SK-N-SH (cell line): Measurements from ENCODE around the gene RDH14. TPM values are rescaled to one million over a fixed set of nuclear protein-coding genes. Genes with fewer than 3 reads are reported as not detected.
A peak's percentile ranks its signal among the peaks of the same experiment; 100 is the strongest.

Source experiments
- CTCF ChIA-PET: fragments of 300-600, 350-600 bp; formaldehyde crosslinking; extraction: SDS; loops from one replicate; lab custom pipeline; 2021; lab: Yijun Ruan, JAX
- POLR2A ChIA-PET: fragments of 350-600 bp; sonication (Branson Sonifier 250); formaldehyde crosslinking; extraction: SDS; loops from one replicate; lab custom pipeline; 2020; ENCODE audit warnings: antibody characterized with exemption, inconsistent platforms; lab: Yijun Ruan, JAX
- DNase-seq: peaks from one replicate; pipeline ENCODE4 v3.0.0; 2012
- H2AFZ ChIP-seq: fragments of 200-600 bp; sonication (generic); 2 replicates; pipeline ENCODE4 v1.8.1; 2016; ENCODE audit warnings: antibody characterized with exemption, mild to moderate bottlenecking, low read depth
- H3F3A ChIP-seq: fragments of 200-600 bp; sonication (generic); replicated peaks from 2 replicates; pipeline ENCODE3; 2016; ENCODE audit warnings: antibody characterized with exemption, mild to moderate bottlenecking; ENCODE audit not compliant: insufficient read depth
- H3K27ac ChIP-seq, 2 experiments: fragments of 200-500 bp in 1 of 2; fragments of 200-600 bp in 1 of 2; sonication (Bioruptor generic) in 1 of 2; sonication (generic), shearing (Covaris generic) in 1 of 2; 2 replicates each; pipeline versions ENCODE4 v1.5.1 to v1.6.1; 2014 to 2016; ENCODE audit warnings: low read depth in 2 of 2, inconsistent platforms in 1 of 2, low read length in 1 of 2, mild to moderate bottlenecking in 1 of 2, mixed read lengths in 1 of 2
- H3K27me3 ChIP-seq: fragments of 200-600 bp; sonication (generic), shearing (Covaris generic); 2 replicates; pipeline ENCODE4 v1.6.1; 2016; ENCODE audit warnings: mixed run types; ENCODE audit not compliant: insufficient read depth
- H3K36me3 ChIP-seq, 2 experiments: fragments of 200-500 bp in 1 of 2; fragments of 200-600 bp in 1 of 2; sonication (Bioruptor generic) in 1 of 2; sonication (generic) in 1 of 2; replicated peaks in 1 of 2; 2 replicates each; pipeline versions ENCODE3 to v1.5.1; 2014 to 2016; ENCODE audit warnings: low read length in 1 of 2, mild to moderate bottlenecking in 1 of 2; ENCODE audit not compliant: insufficient read depth in 2 of 2, control insufficient read depth in 1 of 2
- H3K4me1 ChIP-seq, 2 experiments: fragments of 200-500 bp in 1 of 2; fragments of 200-600 bp in 1 of 2; sonication (Bioruptor generic) in 1 of 2; sonication (generic), shearing (Covaris generic) in 1 of 2; 2 replicates each; pipeline versions ENCODE4 v1.5.1 to v1.6.1; 2014 to 2016; ENCODE audit warnings: low read depth in 1 of 2, low read length in 1 of 2, mixed run types in 1 of 2; ENCODE audit not compliant: insufficient read depth in 2 of 2, control insufficient read depth in 1 of 2
- H3K4me2 ChIP-seq: fragments of 200-600 bp; sonication (generic), shearing (Covaris generic); 2 replicates; pipeline ENCODE4 v1.6.1; 2017; ENCODE audit warnings: mixed run types
- H3K4me3 ChIP-seq, 2 experiments: fragments of 200-500 bp in 1 of 2; fragments of 200-600 bp in 1 of 2; sonication (Bioruptor generic) in 1 of 2; sonication (generic), shearing (Covaris generic) in 1 of 2; 2 replicates each; pipeline versions ENCODE4 v1.5.1 to v1.8.1; 2014 to 2016; ENCODE audit warnings: low read depth in 2 of 2, inconsistent platforms in 1 of 2, low read length in 1 of 2, mild to moderate bottlenecking in 1 of 2, mixed read lengths in 1 of 2, moderate library complexity in 1 of 2
- H3K79me2 ChIP-seq: fragments of 200-600 bp; sonication (generic); 2 replicates; pipeline ENCODE4 v1.8.1; 2017; ENCODE audit warnings: mild to moderate bottlenecking; ENCODE audit not compliant: insufficient read depth
- H3K9ac ChIP-seq: fragments of 200-600 bp; sonication (generic); 2 replicates; pipeline ENCODE4 v1.6.1; 2017; ENCODE audit warnings: mixed run types
- H3K9me2 ChIP-seq: fragments of 200-600 bp; sonication (generic); 2 replicates; pipeline ENCODE4 v1.6.1; 2017; ENCODE audit warnings: mixed run types
- H3K9me3 ChIP-seq: fragments of 200-600 bp; sonication (generic); 2 replicates; pipeline ENCODE4 v1.6.1; 2017; ENCODE audit warnings: mixed run types, mild to moderate bottlenecking, moderate library complexity
- H4K20me1 ChIP-seq: fragments of 200-600 bp; sonication (generic); 2 replicates; pipeline ENCODE4 v1.6.1; 2017; ENCODE audit warnings: mild to moderate bottlenecking, mixed run types; ENCODE audit not compliant: insufficient read depth
- CHD2 ChIP-seq: fragments of 150-350 bp; IDR thresholded peaks from 2 replicates; pipeline ENCODE4 v1.6.1; 2018; ENCODE audit warnings: low read length; ENCODE audit not compliant: partially characterized antibody
- CTCF ChIP-seq: fragments of 200-600 bp; sonication (generic); IDR thresholded peaks from 2 replicates; pipeline ENCODE4 v1.6.1; 2017; ENCODE audit warnings: antibody characterized with exemption, mild to moderate bottlenecking, moderate library complexity
- EP300 ChIP-seq, 2 experiments: IDR thresholded peaks; 2 replicates each; pipeline versions ENCODE4 v1.4.0 to v1.6.1; 2012; ENCODE audit warnings: borderline replicate concordance in 1 of 2, low read depth in 1 of 2, low read length in 1 of 2
- FOSL2 ChIP-seq: IDR thresholded peaks from 2 replicates; pipeline ENCODE4 v1.4.0; 2012; ENCODE audit warnings: low read depth, mild to moderate bottlenecking, moderate library complexity, borderline replicate concordance
- FOXJ3 ChIP-seq: sonication (generic); formaldehyde crosslinking; IDR thresholded peaks from 2 replicates; pipeline ENCODE4 v1.5.1; 2020; ENCODE audit warnings: mild to moderate bottlenecking, missing genetic modification reagents
- GABPA ChIP-seq: IDR thresholded peaks from 2 replicates; pipeline ENCODE4 v1.4.0; 2012; ENCODE audit warnings: low read depth, mild to moderate bottlenecking
- GATA2 ChIP-seq: sonication (generic); formaldehyde crosslinking; IDR thresholded peaks from 2 replicates; pipeline ENCODE4 v1.5.0; 2020; ENCODE audit warnings: mild to moderate bottlenecking, missing genetic modification reagents
- JUND ChIP-seq: IDR thresholded peaks from 2 replicates; pipeline ENCODE4 v1.4.0; 2012
- MAX ChIP-seq: IDR thresholded peaks from 2 replicates; pipeline ENCODE4 v1.4.0; 2012; ENCODE audit warnings: low read depth
- MEF2A ChIP-seq: IDR thresholded peaks from 2 replicates; pipeline ENCODE4 v1.4.0; 2012; ENCODE audit warnings: low read depth, borderline replicate concordance
- MXI1 ChIP-seq: IDR thresholded peaks from 2 replicates; pipeline ENCODE4 v1.6.1; 2012; ENCODE audit warnings: mild to moderate bottlenecking, low read depth, low read length, improper control_type of control experiment
- NFIC ChIP-seq: IDR thresholded peaks from 2 replicates; pipeline ENCODE4 v1.4.0; 2012; ENCODE audit warnings: borderline replicate concordance
- POLR2AphosphoS5 ChIP-seq: IDR thresholded peaks from 2 replicates; pipeline ENCODE4 v1.6.1; 2012; ENCODE audit warnings: low read depth, low read length
- RAD21 ChIP-seq: IDR thresholded peaks from 2 replicates; pipeline ENCODE4 v1.6.1; 2012; ENCODE audit warnings: mild to moderate bottlenecking, low read length
- RCOR1 ChIP-seq: fragments of 150-350 bp; IDR thresholded peaks from 2 replicates; pipeline ENCODE4 v1.6.1; 2017; ENCODE audit warnings: antibody characterized with exemption, low read length
- SMC3 ChIP-seq: IDR thresholded peaks from 2 replicates; pipeline ENCODE4 v1.6.1; 2012; ENCODE audit warnings: low read depth, low read length, improper control_type of control experiment
- TCF12 ChIP-seq: IDR thresholded peaks from 2 replicates; pipeline ENCODE4 v1.4.0; 2012
- TEAD4 ChIP-seq: IDR thresholded peaks from 2 replicates; pipeline ENCODE4 v1.4.0; 2012; ENCODE audit warnings: mild to moderate bottlenecking, borderline replicate concordance; ENCODE audit not compliant: insufficient read depth
- WGBS: methylation state at CpG from one replicate; pipeline ENCODE4 v1.1.6; 2017; ENCODE audit warnings: low lambda C conversion rate; 5-methylcytosine and 5-hydroxymethylcytosine counted together
- polyA plus RNA-seq, 3 experiments: library from polyadenylated mRNA; depleted of rRNA; stranded (reverse); fragments of >200 nt; gene quantifications; 2 replicates each; pipeline ENCODE4 v1.2.3, GENCODE V29; 2012
- TF ChIP-seq, protein P1 (sequence below): IDR thresholded peaks from 2 replicates; pipeline ENCODE4; 2012

RDH14 gene
- polyA plus RNA-seq, 1 of the 3 experiments (the other 2 are of a cell fraction) = 20.2 TPM

DNA sequence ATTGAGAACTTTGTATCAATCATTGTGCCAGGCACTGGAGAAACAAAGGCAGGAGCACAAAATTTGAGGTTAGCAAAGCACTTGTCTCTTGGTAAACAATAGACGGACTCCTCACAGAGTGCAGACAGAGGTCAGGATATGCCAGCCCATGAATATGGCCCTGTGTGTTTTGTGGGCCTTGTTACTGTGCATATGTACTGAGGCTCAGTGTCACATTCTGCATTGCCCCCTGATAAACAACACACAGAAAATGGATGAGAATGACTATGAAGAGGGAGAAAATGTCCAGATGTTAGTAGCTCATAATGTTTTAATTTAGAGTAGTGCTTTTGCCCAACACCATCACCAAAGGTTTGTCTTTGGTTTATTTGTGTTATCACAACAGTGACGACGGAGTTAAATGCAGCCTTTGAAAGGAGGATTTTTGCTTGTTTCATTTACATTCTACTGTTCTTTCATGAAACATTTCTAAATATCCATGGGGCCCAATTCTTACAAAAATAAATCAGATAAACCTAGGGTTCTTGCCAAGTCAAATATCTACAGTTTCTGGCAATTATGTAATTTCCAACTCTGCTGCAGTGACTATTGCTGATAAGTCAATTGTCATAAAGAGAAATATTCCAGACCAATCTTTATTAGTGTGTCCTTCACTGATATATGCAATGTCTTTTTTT lies 43.5 kb upstream of the RDH14 start:
- Histone ChIP-seq H3K9me3 (no peaks in the 10 kb centered on the region), H3K4me2 (peak overlapping the region; percentile 1; the same call in 1 of the 2 replicates), H3K36me3 (no peaks in the 10 kb centered on the region), H2AFZ (no peak overlapping the region), H3K27me3 (no peaks in the 10 kb centered on the region), H3K9ac (no peak overlapping the region), H4K20me1 (no peaks in the 10 kb centered on the region), H3F3A (peaks cover 16% of the 10 kb centered on the region), H3K4me1 (peaks cover 18 to 32% of the 10 kb centered on the region in 2 experiments), H3K27ac (peak overlapping the region; percentile 11 to 97; a peak in 3 of 4 replicates), H3K4me3 (no peak overlapping the region), H3K79me2 (no peaks in the 10 kb centered on the region), H3K9me2 (no peaks in the 10 kb centered on the region)
- peak; percentile 49 for TF ChIP-seq RAD21
- TF ChIP-seq CHD2 = peak; percentile 57
- TF ChIP-seq TEAD4 = peak; percentile 78; the same call in 1 of the 2 replicates
- TF ChIP-seq EP300 (IDR thresholded peaks at IDR 0.05; ENCODE audit: borderline replicate concordance in 1 of 2, low read depth in 1 of 2, low read length in 1 of 2) = peak; percentile 80 to 82
- no peak for TF ChIP-seq MXI1
- TF ChIP-seq TCF12 = peak; percentile 96
- 0 out of 2 replicates have a peak, but pooled peaks have one; percentile 34 for TF ChIP-seq MEF2A
- peak; percentile 88 for TF ChIP-seq GATA2 (CRISPR knock-in tag)
- peak; percentile 67 for TF ChIP-seq RCOR1
- no peak for TF ChIP-seq CTCF
- no peak for TF ChIP-seq MAX
- TF ChIP-seq FOSL2 = 0 out of 2 replicates have a peak, but pooled peaks have one; percentile 14
- TF ChIP-seq GABPA = no peak
- TF ChIP-seq SMC3 = peak; percentile 15; the same call in 1 of the 2 replicates
- TF ChIP-seq POLR2AphosphoS5 = peak; percentile 77
- TF ChIP-seq, protein P1, sequence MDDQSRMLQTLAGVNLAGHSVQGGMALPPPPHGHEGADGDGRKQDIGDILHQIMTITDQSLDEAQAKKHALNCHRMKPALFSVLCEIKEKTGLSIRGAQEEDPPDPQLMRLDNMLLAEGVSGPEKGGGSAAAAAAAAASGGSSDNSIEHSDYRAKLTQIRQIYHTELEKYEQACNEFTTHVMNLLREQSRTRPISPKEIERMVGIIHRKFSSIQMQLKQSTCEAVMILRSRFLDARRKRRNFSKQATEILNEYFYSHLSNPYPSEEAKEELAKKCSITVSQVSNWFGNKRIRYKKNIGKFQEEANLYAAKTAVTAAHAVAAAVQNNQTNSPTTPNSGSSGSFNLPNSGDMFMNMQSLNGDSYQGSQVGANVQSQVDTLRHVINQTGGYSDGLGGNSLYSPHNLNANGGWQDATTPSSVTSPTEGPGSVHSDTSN = peak; percentile 75
- peak; percentile 89 for TF ChIP-seq NFIC
- peak; percentile 58; the same call in 1 of the 2 replicates for TF ChIP-seq JUND
- TF ChIP-seq FOXJ3 (CRISPR knock-in tag) = peak; percentile 89
- DNase-seq = peak; percentile 72
- CTCF ChIA-PET = interaction anchor here (1.7 to 3.7 kb wide), 2 partner anchors 9 to 84 kb away, joined by 5 to 18 read pairs; no protein-coding TSS in a partner anchor
- 72% methylated on average over 3 of the region's 3 CpGs for WGBS
- POLR2A ChIA-PET = interaction anchor here (2.2 kb wide), 1 partner anchor 44 kb away, joined by 7 read pairs; the partner anchor contains the start of gene RDH14
